Left ventricle myocardium inferior (tissue), 1 donor: ENCODE results near the gene RSRC1. TPM values are rescaled to one million over a fixed set of nuclear protein-coding genes. Genes with fewer than 3 reads are reported as not detected.

ENCODE experiments used
- DNase-seq: peaks from one replicate; pipeline ENCODE4 v3.0.0-alpha.2; 2020
- H3K27ac ChIP-seq: fragments of 200-600 bp; replicated peaks from 2 replicates; pipeline ENCODE4 v1.8.0; 2021
- H3K27me3 ChIP-seq: fragments of 200-600 bp; 2 replicates; pipeline ENCODE4 v1.8.0; 2021; ENCODE audit warnings: low read depth
- H3K36me3 ChIP-seq: fragments of 200-600 bp; 2 replicates; pipeline ENCODE4 v1.8.0; 2021
- H3K4me1 ChIP-seq: fragments of 200-600 bp; 2 replicates; pipeline ENCODE4 v1.8.0; 2021
- H3K4me3 ChIP-seq: fragments of 200-600 bp; 2 replicates; pipeline ENCODE4 v1.8.0; 2021; ENCODE audit warnings: mild to moderate bottlenecking, moderate library complexity
- H3K9me3 ChIP-seq: fragments of 200-600 bp; replicated peaks from 2 replicates; pipeline ENCODE4 v1.8.0; 2021
- intact Hi-C: fragments of 100-400 bp; cut with micrococcal nuclease; formaldehyde crosslinking; loops from one replicate; pipeline ENCODE4 v1.11.0; 2022
- total RNA-seq: library from RNA; stranded (reverse); fragmentation: NEBNext Ultra II Directional; extraction: Animal tissue kit (Norgen Biotek cat#: 25700); gene quantifications from one replicate; pipeline ENCODE4 v1.2.1, GENCODE V29; 2021
- TF ChIP-seq, protein P1 (sequence below): fragments of 200-600 bp; IDR thresholded peaks from 2 replicates; pipeline ENCODE4 v1.8.0; 2021; ENCODE audit warnings: antibody characterized with exemption, mild to moderate bottlenecking, borderline replicate concordance
- donor health status: DM: no; HTN: yes; CAD: no; lungs with severe emphysema.

The RSRC1 gene
- total RNA-seq, 1 donor from 2014 or later, result 19.1 TPM

DNA sequence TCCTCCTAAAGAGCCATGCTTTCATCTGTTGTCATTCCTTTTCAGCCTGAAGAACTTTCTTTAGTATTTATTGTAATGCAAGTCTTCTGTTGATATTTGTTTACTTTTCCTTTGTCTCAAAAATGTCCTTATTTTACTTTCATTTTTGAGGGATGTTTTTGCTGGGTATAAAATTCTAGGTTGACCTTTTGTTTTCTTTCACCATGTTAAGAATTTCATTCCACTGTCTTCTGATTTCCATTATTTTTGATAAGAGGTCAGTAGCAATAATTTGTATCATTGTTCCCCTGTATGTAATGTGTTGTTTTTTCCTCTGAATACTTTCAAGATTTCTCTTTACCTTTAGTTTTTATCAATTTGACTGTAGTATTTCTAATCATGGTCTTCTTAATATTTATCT is 91.1 kb downstream of the RSRC1 start:
- DNase-seq, result no peak
- no peak overlapping the region for H3K27ac ChIP-seq
- H3K36me3 ChIP-seq, result peaks cover 14% of the 10 kb centered on the region
- no peaks in the 10 kb centered on the region for H3K27me3 ChIP-seq
- no peak overlapping the region for H3K4me3 ChIP-seq
- TF ChIP-seq, protein P1, sequence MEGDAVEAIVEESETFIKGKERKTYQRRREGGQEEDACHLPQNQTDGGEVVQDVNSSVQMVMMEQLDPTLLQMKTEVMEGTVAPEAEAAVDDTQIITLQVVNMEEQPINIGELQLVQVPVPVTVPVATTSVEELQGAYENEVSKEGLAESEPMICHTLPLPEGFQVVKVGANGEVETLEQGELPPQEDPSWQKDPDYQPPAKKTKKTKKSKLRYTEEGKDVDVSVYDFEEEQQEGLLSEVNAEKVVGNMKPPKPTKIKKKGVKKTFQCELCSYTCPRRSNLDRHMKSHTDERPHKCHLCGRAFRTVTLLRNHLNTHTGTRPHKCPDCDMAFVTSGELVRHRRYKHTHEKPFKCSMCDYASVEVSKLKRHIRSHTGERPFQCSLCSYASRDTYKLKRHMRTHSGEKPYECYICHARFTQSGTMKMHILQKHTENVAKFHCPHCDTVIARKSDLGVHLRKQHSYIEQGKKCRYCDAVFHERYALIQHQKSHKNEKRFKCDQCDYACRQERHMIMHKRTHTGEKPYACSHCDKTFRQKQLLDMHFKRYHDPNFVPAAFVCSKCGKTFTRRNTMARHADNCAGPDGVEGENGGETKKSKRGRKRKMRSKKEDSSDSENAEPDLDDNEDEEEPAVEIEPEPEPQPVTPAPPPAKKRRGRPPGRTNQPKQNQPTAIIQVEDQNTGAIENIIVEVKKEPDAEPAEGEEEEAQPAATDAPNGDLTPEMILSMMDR, result no peak
- no peaks in the 10 kb centered on the region for H3K4me1 ChIP-seq
- H3K9me3 ChIP-seq, result peaks cover 41% of the 10 kb centered on the region
- intact Hi-C loops, result no loop called here

DNA sequence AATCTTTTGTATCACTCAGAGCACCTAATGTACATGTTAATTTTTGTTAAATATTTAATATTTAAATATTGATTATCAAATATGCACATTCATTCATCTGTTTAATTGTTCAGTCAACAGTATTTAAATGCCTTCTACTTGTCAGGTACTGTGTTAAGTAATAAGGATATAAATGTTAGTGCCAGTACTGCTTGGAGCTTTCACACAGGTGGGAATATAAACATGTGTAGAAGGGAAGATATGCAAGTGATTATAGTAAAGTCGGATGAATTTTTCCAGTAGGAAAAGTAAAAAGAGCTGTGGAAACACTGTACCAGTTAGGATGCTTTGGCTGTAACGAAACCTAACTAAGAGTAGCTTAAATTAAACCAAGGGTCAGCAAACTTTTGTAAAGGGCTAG is 95.4 kb downstream of the RSRC1 start:
- peaks cover 8% of the 10 kb centered on the region for H3K36me3 ChIP-seq

DNA sequence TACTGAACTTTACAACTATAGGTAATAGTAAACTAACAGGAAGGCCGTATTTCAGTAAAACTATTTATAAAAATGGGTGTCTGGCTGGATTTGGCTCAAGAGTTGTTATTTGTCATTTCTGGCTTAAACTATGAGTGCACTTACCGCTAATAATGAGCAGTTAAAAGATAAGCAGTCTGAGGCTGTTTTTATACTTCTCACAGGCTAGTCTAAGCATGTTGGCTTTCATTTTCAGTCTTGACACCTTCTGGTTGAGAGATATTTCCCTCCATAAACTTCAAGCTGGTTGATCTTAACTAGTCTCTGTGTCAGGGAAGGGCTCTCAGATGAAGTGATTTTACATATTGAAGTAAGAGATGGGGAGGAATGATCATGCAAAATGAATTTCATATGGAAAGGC is 96.1 kb downstream of the RSRC1 start:
- Histone ChIP-seq H3K27ac (no peak overlapping the region), H3K4me3 (no peak overlapping the region), H3K9me3 (peaks cover 12% of the 10 kb centered on the region), H3K4me1 (no peaks in the 10 kb centered on the region), H3K27me3 (no peaks in the 10 kb centered on the region), H3K36me3 (peaks cover 8% of the 10 kb centered on the region)
- intact Hi-C loops, result no loop called here
- TF ChIP-seq, protein P1, result no peak
- DNase-seq, result no peak

More for the DNA sequence above, 95.4 kb downstream of the RSRC1 start:
- intact Hi-C loops, result no loop called here
- no peaks in the 10 kb centered on the region for H3K27me3 ChIP-seq
- H3K27ac ChIP-seq, result no peak overlapping the region
- TF ChIP-seq, protein P1, result no peak
- H3K4me3 ChIP-seq, result no peak overlapping the region
- H3K4me1 ChIP-seq, result no peaks in the 10 kb centered on the region
- peaks cover 19% of the 10 kb centered on the region for H3K9me3 ChIP-seq
- DNase-seq, result no peak

DNA sequence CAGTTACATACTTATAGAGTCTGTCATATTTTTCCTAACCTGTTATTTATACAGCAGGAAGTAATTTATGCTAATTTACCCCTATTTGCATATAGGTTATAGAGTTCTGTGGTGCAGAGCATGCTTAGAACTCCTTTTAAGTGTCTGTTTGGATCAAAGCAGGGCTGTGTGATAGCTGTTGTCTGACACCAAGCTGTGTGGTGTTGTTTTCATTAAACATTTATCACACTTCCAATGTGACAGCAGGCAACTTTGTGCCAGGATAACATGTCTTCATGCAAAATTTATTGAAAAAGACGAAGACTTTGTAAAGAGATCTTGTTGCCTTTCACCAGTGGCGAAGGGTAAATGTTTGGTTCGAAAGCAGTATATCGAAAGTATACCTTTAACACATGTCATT is 100.2 kb downstream of the RSRC1 start:
- intact Hi-C loops, result no loop called here
- no peak for DNase-seq
- Histone ChIP-seq H3K4me1 (no peaks in the 10 kb centered on the region), H3K4me3 (no peak overlapping the region), H3K36me3 (no peaks in the 10 kb centered on the region), H3K9me3 (no peaks in the 10 kb centered on the region), H3K27ac (no peak overlapping the region), H3K27me3 (no peaks in the 10 kb centered on the region)
- TF ChIP-seq, protein P1, result no peak

DNA sequence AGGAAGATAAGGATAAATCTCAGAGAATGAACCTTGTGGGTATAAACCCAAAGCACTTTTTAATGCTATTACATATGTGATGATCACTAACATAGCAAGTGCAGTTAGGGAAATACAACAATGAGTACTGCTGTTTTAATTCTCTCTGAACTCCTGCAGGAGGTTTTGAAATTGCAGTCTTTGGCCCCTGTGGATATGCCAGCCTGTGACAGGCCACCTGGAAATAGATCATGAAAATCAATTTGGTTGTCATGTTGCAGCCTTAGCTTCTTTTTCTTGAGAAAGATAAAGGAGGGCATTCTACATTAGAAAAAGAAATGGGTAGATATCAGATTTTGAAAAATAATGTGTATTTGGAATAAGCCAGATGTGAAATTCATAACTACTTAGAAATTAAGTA is 103.6 kb downstream of the RSRC1 start:
- Histone ChIP-seq H3K4me1 (no peaks in the 10 kb centered on the region), H3K27ac (no peak overlapping the region), H3K9me3 (no peaks in the 10 kb centered on the region), H3K4me3 (no peak overlapping the region), H3K27me3 (no peaks in the 10 kb centered on the region), H3K36me3 (no peaks in the 10 kb centered on the region)
- DNase-seq, result no peak
- intact Hi-C loops, result no loop called here
- TF ChIP-seq, protein P1, result no peak

DNA sequence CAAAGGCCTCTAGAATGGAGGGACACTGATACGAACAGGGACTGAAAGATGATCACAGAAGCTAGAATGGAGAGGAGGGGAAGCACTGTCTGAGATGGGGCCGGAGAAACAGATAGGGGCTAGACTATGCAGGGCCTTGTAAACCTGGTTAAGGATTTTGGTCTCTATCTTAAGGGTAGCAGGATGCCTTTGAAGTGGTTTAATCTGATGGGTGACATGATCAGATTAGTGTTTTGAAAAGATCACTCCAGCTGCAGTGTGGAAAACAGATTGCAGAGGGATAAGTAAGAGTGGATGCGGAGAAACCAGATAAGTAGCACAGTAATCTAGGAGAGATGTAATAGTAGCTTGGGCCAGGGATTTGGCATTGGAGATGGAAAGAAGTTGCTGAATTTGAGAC is 108.1 kb downstream of the RSRC1 start:
- Histone ChIP-seq H3K9me3 (no peaks in the 10 kb centered on the region), H3K4me3 (no peak overlapping the region), H3K27ac (no peak overlapping the region), H3K4me1 (no peaks in the 10 kb centered on the region), H3K27me3 (no peaks in the 10 kb centered on the region), H3K36me3 (no peaks in the 10 kb centered on the region)
- TF ChIP-seq, protein P1, result no peak
- intact Hi-C loops, result no loop called here
- DNase-seq, result no peak
